Activated naive CD8-positive, alpha-beta T cell treated with anti-CD3 and anti-CD28 coated beads, Interleukin-2, amount 50 U/mL, for 16 hours (primary cell): Measurements from ENCODE around the gene SLC25A11.

Experiments used
- DNase-seq: peaks from one replicate; pipeline ENCODE4 v3.0.0-alpha.2; 2020; ENCODE audit warnings: low read depth, low spot score

SLC25A11 gene

GRCh38 chr17:4966844-4967538 lies 27.1 kb upstream of the SLC25A11 start:
- DNase-seq = peak; percentile 89

- DNase-seq = no peak
Measured at GRCh38 chr17:4965311-4965986, 25.6 kb upstream of the SLC25A11 start.

- no peak for DNase-seq
Measured at GRCh38 chr17:4960279-4960922, 20.6 kb upstream of the SLC25A11 start.

- DNase-seq = no peak
Measured at GRCh38 chr17:4959261-4959965, 19.6 kb upstream of the SLC25A11 start.

GRCh38 chr17:4958102-4958501 lies 18.3 kb upstream of the SLC25A11 start:
- no peak for DNase-seq

- no peak for DNase-seq
Measured at GRCh38 chr17:4956493-4957061, 16.7 kb upstream of the SLC25A11 start.

GRCh38 chr17:4955091-4955490 lies 15.2 kb upstream of the SLC25A11 start:
- DNase-seq = no peak

- no peak for DNase-seq
Measured at GRCh38 chr17:4953451-4953961, 13.7 kb upstream of the SLC25A11 start.

GRCh38 chr17:4951486-4951885 lies 11.6 kb upstream of the SLC25A11 start:
- no peak for DNase-seq

- DNase-seq = no peak
Measured at GRCh38 chr17:4950746-4951204, 10.9 kb upstream of the SLC25A11 start, which contains the start of gene ENO3. ENO3 (plus strand) TSS chr17:4951119; CDS start chr17:4951830, 711 bp downstream.

GRCh38 chr17:4950075-4950745 lies 10.4 kb upstream of the SLC25A11 start:
- DNase-seq = no peak

GRCh38 chr17:4949321-4950074 lies 9.7 kb upstream of the SLC25A11 start:
- DNase-seq = peak; percentile 55

GRCh38 chr17:4948931-4949320 lies 9.1 kb upstream of the SLC25A11 start:
- DNase-seq = no peak

- peak; percentile 83 for DNase-seq
Measured at GRCh38 chr17:4948166-4948930, 8.5 kb upstream of the SLC25A11 start, which contains the start of gene PFN1. PFN1 (minus strand) TSS chr17:4948530; CDS start chr17:4948394, 136 bp downstream.

- no peak for DNase-seq
Measured at GRCh38 chr17:4947411-4948165, 7.7 kb upstream of the SLC25A11 start.

- no peak for DNase-seq
Measured at GRCh38 chr17:4947010-4947410, 7.2 kb upstream of the SLC25A11 start.

- DNase-seq = no peak
Measured at GRCh38 chr17:4946312-4946976, 6.6 kb upstream of the SLC25A11 start.

GRCh38 chr17:4945944-4946280 lies 6.1 kb upstream of the SLC25A11 start:
- no peak for DNase-seq
